Esophagus muscularis mucosa (tissue), 3 donors: ENCODE measurements around the gene C2CD3.

Experiments used
- POLR2A ChIP-seq: fragments of 450-650 bp; IDR thresholded peaks from one replicate; pipeline ENCODE4 v1.6.1; 2017; ENCODE audit warnings: antibody characterized with exemption, moderate library complexity, mild to moderate bottlenecking, low read depth
- POLR2AphosphoS5 ChIP-seq, 2 donors: sonication (generic); formaldehyde crosslinking; IDR thresholded peaks; one replicate each; pipeline ENCODE4 v1.6.1; 2017; ENCODE audit warnings: antibody characterized with exemption in 2 of 2
- TF ChIP-seq, protein P1 (sequence below), 3 experiments: fragments of 200-600 bp in 2 of 3; fragments of 450-650 bp in 1 of 3; sonication (generic) in 2 of 3; IDR thresholded peaks; one replicate each; pipeline ENCODE4 v1.5.1; 2017 to 2019; ENCODE audit warnings: antibody characterized with exemption in 3 of 3, mild to moderate bottlenecking in 2 of 3, moderate library complexity in 1 of 3

DNA sequence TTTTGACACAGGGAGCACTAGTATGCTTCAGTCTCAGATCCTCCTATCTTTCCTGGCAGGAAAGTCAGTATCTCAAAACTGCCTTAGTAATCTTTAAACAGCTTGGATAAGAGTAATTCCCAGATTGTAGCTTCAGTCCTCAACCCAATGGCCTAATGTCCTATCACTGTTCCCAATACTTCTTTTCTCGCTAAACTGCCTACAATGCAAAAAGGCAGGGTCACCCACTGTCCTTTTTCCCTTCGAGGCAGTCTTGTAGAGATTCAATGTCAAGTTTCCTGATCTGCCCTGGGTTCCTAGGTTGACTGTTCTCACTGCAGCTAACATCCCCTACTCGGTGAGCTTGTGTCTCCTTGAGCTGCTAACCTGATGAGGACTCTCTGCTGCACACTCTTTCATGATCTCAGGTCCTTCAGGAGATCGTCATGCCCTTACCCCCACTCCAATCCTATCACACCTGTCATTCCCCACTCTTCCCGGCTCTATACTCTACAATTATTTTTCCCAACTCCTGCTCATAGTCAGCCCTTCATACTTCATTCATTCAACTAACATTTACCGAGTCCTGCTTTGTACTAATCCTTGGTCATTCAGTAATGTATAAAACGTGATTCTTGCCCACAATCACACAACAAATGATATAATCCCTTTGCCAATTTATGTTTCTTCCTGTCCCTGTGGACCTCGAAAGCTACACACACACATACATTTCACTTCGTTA lies 904 bp downstream of the C2CD3 start:
- TF ChIP-seq, protein P1, sequence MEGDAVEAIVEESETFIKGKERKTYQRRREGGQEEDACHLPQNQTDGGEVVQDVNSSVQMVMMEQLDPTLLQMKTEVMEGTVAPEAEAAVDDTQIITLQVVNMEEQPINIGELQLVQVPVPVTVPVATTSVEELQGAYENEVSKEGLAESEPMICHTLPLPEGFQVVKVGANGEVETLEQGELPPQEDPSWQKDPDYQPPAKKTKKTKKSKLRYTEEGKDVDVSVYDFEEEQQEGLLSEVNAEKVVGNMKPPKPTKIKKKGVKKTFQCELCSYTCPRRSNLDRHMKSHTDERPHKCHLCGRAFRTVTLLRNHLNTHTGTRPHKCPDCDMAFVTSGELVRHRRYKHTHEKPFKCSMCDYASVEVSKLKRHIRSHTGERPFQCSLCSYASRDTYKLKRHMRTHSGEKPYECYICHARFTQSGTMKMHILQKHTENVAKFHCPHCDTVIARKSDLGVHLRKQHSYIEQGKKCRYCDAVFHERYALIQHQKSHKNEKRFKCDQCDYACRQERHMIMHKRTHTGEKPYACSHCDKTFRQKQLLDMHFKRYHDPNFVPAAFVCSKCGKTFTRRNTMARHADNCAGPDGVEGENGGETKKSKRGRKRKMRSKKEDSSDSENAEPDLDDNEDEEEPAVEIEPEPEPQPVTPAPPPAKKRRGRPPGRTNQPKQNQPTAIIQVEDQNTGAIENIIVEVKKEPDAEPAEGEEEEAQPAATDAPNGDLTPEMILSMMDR (IDR thresholded peaks at IDR 0.05), result no peak
- TF ChIP-seq POLR2A, result no peak
- no peak for TF ChIP-seq POLR2AphosphoS5 (IDR thresholded peaks at IDR 0.05)
